ENCODE data around the gene MBNL2.

DNA sequence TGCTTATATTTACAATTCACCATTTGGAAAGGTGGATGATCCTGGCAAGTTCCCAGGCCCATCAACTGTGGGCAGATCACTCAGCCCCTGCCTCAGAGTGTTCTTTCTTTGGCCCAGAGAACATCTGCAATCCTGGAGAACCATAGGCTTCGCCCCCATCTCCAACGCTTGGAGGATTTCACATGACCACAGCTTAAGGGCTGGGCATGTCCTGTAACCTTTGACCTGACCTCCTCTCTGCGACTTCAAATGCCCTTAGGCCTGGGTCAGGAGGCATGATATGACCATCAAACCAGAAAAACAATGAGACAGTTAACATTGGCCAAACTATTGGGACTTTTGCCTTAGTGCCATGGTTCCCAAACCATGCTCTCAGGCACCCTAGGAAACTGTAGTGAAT, 7.2 kb upstream of the MBNL2 start:
- TF ChIP-seq NRF1 (conservative IDR thresholded peaks at IDR 0.05; ENCODE audit: low read depth, low read length): no peak
- TF ChIP-seq, protein P1, sequence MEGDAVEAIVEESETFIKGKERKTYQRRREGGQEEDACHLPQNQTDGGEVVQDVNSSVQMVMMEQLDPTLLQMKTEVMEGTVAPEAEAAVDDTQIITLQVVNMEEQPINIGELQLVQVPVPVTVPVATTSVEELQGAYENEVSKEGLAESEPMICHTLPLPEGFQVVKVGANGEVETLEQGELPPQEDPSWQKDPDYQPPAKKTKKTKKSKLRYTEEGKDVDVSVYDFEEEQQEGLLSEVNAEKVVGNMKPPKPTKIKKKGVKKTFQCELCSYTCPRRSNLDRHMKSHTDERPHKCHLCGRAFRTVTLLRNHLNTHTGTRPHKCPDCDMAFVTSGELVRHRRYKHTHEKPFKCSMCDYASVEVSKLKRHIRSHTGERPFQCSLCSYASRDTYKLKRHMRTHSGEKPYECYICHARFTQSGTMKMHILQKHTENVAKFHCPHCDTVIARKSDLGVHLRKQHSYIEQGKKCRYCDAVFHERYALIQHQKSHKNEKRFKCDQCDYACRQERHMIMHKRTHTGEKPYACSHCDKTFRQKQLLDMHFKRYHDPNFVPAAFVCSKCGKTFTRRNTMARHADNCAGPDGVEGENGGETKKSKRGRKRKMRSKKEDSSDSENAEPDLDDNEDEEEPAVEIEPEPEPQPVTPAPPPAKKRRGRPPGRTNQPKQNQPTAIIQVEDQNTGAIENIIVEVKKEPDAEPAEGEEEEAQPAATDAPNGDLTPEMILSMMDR (IDR thresholded peaks at IDR 0.05 in 2 of 3, conservative IDR thresholded peaks at IDR 0.05 in 1 of 3; ENCODE audit: control insufficient read depth in 2 of 3, extremely low read depth in 1 of 3, insufficient read depth in 1 of 3, low read depth in 3 of 3, low read length in 3 of 3): no peak
- no peak for TF ChIP-seq LARP7 (IDR thresholded peaks at IDR 0.05)
- no peak for TF ChIP-seq BMI1 (IDR thresholded peaks at IDR 0.05; ENCODE audit: borderline replicate concordance)
- no peak for TF ChIP-seq EZH2 (IDR thresholded peaks at IDR 0.05; ENCODE audit: borderline replicate concordance, control insufficient read depth, low read depth, low read length)
- TF ChIP-seq SIX5 (IDR thresholded peaks at IDR 0.05; ENCODE audit: low read depth, low read length, severe bottlenecking): no peak
- TF ChIP-seq, protein P2, sequence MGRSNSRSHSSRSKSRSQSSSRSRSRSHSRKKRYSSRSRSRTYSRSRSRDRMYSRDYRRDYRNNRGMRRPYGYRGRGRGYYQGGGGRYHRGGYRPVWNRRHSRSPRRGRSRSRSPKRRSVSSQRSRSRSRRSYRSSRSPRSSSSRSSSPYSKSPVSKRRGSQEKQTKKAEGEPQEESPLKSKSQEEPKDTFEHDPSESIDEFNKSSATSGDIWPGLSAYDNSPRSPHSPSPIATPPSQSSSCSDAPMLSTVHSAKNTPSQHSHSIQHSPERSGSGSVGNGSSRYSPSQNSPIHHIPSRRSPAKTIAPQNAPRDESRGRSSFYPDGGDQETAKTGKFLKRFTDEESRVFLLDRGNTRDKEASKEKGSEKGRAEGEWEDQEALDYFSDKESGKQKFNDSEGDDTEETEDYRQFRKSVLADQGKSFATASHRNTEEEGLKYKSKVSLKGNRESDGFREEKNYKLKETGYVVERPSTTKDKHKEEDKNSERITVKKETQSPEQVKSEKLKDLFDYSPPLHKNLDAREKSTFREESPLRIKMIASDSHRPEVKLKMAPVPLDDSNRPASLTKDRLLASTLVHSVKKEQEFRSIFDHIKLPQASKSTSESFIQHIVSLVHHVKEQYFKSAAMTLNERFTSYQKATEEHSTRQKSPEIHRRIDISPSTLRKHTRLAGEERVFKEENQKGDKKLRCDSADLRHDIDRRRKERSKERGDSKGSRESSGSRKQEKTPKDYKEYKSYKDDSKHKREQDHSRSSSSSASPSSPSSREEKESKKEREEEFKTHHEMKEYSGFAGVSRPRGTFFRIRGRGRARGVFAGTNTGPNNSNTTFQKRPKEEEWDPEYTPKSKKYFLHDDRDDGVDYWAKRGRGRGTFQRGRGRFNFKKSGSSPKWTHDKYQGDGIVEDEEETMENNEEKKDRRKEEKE (IDR thresholded peaks at IDR 0.05): no peak
- no peak for TF ChIP-seq POLR2A (IDR thresholded peaks at IDR 0.05; ENCODE audit: low read depth, low read length)
- no peak for TF ChIP-seq SIN3A (IDR thresholded peaks at IDR 0.05; ENCODE audit: low read depth, low read length)
- TF ChIP-seq FOS (IDR thresholded peaks at IDR 0.05; ENCODE audit: borderline replicate concordance, extremely low read depth, insufficient read length): no peak
- no peak for TF ChIP-seq EP300 (IDR thresholded peaks at IDR 0.05; ENCODE audit: borderline replicate concordance in 1 of 2, control insufficient read depth in 1 of 2, low read depth in 2 of 2, low read length in 2 of 2)
- no peak for TF ChIP-seq SRF (IDR thresholded peaks at IDR 0.05; ENCODE audit: low read depth in 2 of 2, low read length in 2 of 2)
- TF ChIP-seq, protein P3, sequence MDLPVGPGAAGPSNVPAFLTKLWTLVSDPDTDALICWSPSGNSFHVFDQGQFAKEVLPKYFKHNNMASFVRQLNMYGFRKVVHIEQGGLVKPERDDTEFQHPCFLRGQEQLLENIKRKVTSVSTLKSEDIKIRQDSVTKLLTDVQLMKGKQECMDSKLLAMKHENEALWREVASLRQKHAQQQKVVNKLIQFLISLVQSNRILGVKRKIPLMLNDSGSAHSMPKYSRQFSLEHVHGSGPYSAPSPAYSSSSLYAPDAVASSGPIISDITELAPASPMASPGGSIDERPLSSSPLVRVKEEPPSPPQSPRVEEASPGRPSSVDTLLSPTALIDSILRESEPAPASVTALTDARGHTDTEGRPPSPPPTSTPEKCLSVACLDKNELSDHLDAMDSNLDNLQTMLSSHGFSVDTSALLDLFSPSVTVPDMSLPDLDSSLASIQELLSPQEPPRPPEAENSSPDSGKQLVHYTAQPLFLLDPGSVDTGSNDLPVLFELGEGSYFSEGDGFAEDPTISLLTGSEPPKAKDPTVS (IDR thresholded peaks at IDR 0.05; ENCODE audit: low read depth, low read length): no peak
- no peak for TF ChIP-seq RFX5 (IDR thresholded peaks at IDR 0.05; ENCODE audit: low read depth, low read length)

All from GM12878 (cell line).